Measurements from ENCODE around the gene CD7.

The CD7 gene

DNA sequence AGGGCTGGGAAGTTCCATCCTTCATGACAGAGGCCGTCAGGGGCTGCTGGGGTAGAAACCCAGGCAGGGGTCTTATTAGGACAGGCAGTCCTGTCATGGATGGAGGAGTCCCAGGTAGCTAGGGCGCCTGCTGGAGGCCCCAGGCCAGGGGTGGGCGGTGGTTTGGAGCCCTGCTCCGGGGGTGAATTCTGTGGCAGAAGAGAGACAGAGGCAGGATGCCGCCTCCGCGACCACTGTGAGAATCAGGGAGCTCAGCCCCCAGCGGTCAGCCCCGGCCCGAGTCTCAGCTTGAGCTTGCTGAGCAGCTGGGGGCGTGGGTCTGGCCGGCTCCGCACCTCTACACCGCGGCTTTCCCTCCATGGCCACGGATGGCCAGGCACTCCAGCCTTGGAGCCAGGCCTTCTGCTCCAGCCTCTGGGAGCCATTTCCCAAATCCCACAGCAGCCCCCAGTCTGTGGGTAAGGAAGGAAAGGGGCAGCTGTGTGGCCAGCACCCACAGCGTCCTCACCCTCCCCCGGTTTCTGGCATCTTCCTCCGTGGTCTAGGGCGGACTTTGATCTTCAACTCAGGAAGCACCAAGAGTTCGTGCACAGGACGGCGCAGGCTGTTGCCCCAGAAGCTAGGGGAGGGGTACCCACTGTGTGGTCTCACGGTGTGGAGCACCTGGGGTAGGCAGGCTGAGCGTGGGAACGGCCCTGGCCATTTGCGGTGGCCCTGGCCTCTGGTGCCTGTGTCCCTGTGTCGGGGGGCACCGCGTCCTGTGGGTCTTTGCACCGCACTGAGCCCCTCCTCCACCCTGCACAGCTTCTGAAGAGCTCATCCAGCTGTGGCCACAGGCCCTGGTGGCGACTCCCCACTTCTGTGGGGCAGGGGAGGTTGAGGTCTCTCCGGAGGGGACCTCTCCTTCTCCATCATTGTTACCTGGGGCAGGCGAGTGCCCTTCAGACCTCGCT lies 14.1 kb downstream of the CD7 start:
- no peaks in the 10 kb centered on the region for H3K27me3 ChIP-seq (ENCODE audit: insufficient read depth, poor library complexity, severe bottlenecking)
- ATAC-seq (ENCODE audit: low read depth), result no peak
- H3K9me3 ChIP-seq (ENCODE audit: severe bottlenecking), result no peaks in the 10 kb centered on the region
- no peaks in the 10 kb centered on the region for H3K36me3 ChIP-seq (ENCODE audit: low read depth)
- H3K4me1 ChIP-seq (ENCODE audit: insufficient read depth, poor library complexity, severe bottlenecking), result peaks cover 23% of the 10 kb centered on the region
- peak; percentile 71 for DNase-seq (ENCODE audit: low spot score)
- no peak overlapping the region for H3K4me3 ChIP-seq (ENCODE audit: severe bottlenecking)
- no peak for TF ChIP-seq CTCF (IDR thresholded peaks at IDR 0.05; ENCODE audit: poor library complexity, severe bottlenecking)
- no peak overlapping the region for H3K27ac ChIP-seq (ENCODE audit: poor library complexity, severe bottlenecking)

DNA sequence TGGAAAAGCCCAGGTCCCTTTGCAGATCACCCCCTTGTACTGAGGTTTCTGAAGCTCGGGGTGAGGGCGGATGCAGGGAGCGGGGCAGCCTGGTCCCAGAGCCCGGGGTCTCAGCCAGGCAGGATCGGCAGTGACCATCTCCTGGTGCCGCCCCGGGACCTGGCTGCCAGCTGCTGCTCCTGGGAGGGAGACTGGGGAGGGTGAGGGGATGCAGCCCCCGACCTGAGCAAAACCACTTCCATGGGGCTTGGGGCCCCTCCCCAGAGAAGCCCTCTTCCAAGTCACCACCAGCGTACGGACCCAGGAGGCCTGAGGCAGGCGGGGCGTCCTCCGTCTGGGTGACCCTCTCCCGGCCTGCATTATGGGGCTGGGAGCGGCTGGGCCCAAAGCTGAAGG lies 14.8 kb downstream of the CD7 start:
- no peak for TF ChIP-seq CTCF (IDR thresholded peaks at IDR 0.05; ENCODE audit: poor library complexity, severe bottlenecking)
- peak; percentile 63 for DNase-seq (ENCODE audit: low spot score)
- Histone ChIP-seq H3K4me3 (ENCODE audit: severe bottlenecking) (no peak overlapping the region), H3K9me3 (ENCODE audit: severe bottlenecking) (no peaks in the 10 kb centered on the region), H3K4me1 (ENCODE audit: insufficient read depth, poor library complexity, severe bottlenecking) (peaks cover 24% of the 10 kb centered on the region), H3K36me3 (ENCODE audit: low read depth) (no peaks in the 10 kb centered on the region), H3K27ac (ENCODE audit: poor library complexity, severe bottlenecking) (no peak overlapping the region), H3K27me3 (ENCODE audit: insufficient read depth, poor library complexity, severe bottlenecking) (no peaks in the 10 kb centered on the region)
- no peak for ATAC-seq (ENCODE audit: low read depth)

DNA sequence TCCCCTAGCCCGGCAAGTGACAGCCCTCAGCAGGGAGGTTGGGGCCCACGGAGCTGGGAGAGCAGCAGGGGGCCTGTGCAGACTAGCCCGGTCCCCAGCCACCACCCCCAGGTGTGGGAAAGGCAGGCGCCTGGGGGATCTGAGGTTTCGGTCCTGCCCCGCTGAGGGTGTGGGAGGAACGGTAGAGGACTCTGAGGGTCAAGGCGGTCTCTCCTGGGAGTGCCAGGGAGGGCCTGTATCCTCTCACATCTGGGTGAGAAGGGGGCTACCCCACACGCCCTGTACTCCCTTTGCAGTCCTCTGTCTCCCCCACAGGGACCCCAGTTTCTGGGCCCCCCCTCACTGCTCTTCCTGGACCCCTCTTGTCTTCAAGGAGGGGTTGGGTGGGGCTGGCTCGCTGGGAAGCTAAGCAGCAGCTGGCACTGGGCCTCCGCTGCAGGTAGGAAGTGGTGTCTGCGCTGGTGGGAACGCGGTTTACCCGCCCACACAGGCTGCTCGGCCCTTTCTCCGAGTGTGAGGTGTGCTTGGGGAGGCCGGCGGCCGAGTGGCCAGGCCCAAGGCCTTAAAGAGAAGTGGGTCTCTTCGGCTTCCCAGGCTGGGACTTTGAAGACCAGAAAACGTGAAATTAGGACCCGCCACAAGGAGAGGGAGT lies 15.4 kb downstream of the CD7 start:
- TF ChIP-seq CTCF (IDR thresholded peaks at IDR 0.05; ENCODE audit: poor library complexity, severe bottlenecking), result no peak
- Histone ChIP-seq H3K4me3 (ENCODE audit: severe bottlenecking) (no peak overlapping the region), H3K27ac (ENCODE audit: poor library complexity, severe bottlenecking) (no peak overlapping the region), H3K36me3 (ENCODE audit: low read depth) (no peaks in the 10 kb centered on the region), H3K27me3 (ENCODE audit: insufficient read depth, poor library complexity, severe bottlenecking) (no peaks in the 10 kb centered on the region), H3K4me1 (ENCODE audit: insufficient read depth, poor library complexity, severe bottlenecking) (peaks cover 30% of the 10 kb centered on the region), H3K9me3 (ENCODE audit: severe bottlenecking) (no peaks in the 10 kb centered on the region)
- DNase-seq (ENCODE audit: low spot score) (peak; percentile 65), ATAC-seq (ENCODE audit: low read depth) (no peak)

DNA sequence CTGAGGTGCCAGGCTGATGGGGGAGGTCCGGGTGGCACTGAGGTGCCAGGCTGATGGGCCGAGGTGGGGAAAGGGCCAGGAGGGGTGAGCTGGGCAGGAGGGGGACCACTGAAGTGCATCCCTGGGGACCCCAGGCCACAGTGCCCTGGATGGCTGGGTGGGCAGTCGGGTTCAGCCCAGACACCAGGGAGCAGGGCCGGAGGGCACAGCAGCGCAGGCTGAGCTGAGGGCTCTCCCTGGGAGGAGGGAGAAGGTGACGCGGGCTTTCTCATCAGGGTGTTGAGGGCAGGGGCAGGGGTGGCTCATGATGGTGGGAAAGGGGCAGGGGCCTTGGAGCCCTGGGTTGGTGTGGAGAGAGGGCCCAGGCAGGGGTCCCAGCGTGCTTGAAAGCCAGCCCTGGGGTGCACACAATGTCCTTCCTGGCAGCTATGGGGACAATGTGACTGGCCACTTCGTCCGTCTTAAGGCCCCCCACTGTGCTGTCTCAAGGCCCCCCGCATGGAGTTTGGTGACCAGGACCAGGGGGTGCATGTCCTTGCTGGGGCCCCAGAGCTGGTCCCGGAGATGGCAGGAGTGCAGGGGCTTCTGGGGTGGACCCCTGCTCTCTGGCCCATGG lies 16.0 kb downstream of the CD7 start:
- no peak overlapping the region for H3K27ac ChIP-seq (ENCODE audit: poor library complexity, severe bottlenecking)
- no peak overlapping the region for H3K4me3 ChIP-seq (ENCODE audit: severe bottlenecking)
- H3K9me3 ChIP-seq (ENCODE audit: severe bottlenecking), result no peaks in the 10 kb centered on the region
- H3K4me1 ChIP-seq (ENCODE audit: insufficient read depth, poor library complexity, severe bottlenecking), result peaks cover 36% of the 10 kb centered on the region
- no peak for TF ChIP-seq CTCF (IDR thresholded peaks at IDR 0.05; ENCODE audit: poor library complexity, severe bottlenecking)
- H3K36me3 ChIP-seq (ENCODE audit: low read depth), result no peaks in the 10 kb centered on the region
- DNase-seq (ENCODE audit: low spot score), result peak; percentile 64
- ATAC-seq (ENCODE audit: low read depth), result no peak
- H3K27me3 ChIP-seq (ENCODE audit: insufficient read depth, poor library complexity, severe bottlenecking), result no peaks in the 10 kb centered on the region
